ENCODE measurements around the gene KCNK10. TPM values are rescaled to one million over a fixed set of nuclear protein-coding genes. Genes with fewer than 3 reads are reported as not detected.

KCNK10 gene
- total and polyA plus RNA-seq, 10 of the 15 experiments (the other 5 are each of a cell fraction or from before 2014, with no cell fraction given), result 0.01 to 0.06 (median 0.02) TPM; not detected in 7

GRCh38 chr14:88204221-88204620 is 118.8 kb downstream of the KCNK10 start:
- no peaks in the 10 kb centered on the region for H3K4me1 ChIP-seq (ENCODE audit: control insufficient read depth, insufficient read depth, low read length)
- no peak overlapping the region for H3K4me2 ChIP-seq (ENCODE audit: control insufficient read depth, insufficient read depth)
- H3K9ac ChIP-seq (ENCODE audit: control insufficient read depth, insufficient read depth, low read length), result no peak overlapping the region
- H3K36me3 ChIP-seq (ENCODE audit: control insufficient read depth in 2 of 2, insufficient read depth in 2 of 2, low read length in 1 of 2), result no peaks in the 10 kb centered on the region
- ATAC-seq (no peak), FAIRE-seq (no peak), DNase-seq (ENCODE audit: low read depth, low spot score) (no peak)
- in situ Hi-C loops (cut with MboI) (no loop called here), intact Hi-C loops (cut with micrococcal nuclease; ENCODE audit: unreplicated experiment) (no loop called here)
- TF ChIP-seq MYB (IDR thresholded peaks at IDR 0.05; ENCODE audit: borderline replicate concordance, low read depth, low read length) (no peak), HDGF (IDR thresholded peaks at IDR 0.05) (no peak), STAT1 (conservative IDR thresholded peaks at IDR 0.05) (no peak), EZH2 (IDR thresholded peaks at IDR 0.05; ENCODE audit: borderline replicate concordance, control insufficient read depth, low read depth, low read length) (no peak), JUNB (IDR thresholded peaks at IDR 0.05) (no peak), HDAC6 (IDR thresholded peaks at IDR 0.05; ENCODE audit: unreplicated experiment) (no peak), BHLHE40 (IDR thresholded peaks at IDR 0.05; ENCODE audit: borderline replicate concordance in 1 of 2, low read depth in 2 of 2, low read length in 1 of 2) (no peak), USF1 (IDR thresholded peaks at IDR 0.05; ENCODE audit: borderline replicate concordance, extremely low read length, insufficient read depth, low read depth, low read length) (no peak), CREB1 (IDR thresholded peaks at IDR 0.05; ENCODE audit: low read depth) (no peak), SMAD1 (IDR thresholded peaks at IDR 0.05; ENCODE audit: low read depth, partially characterized antibody) (no peak), KDM1A (IDR thresholded peaks at IDR 0.05; ENCODE audit: borderline replicate concordance) (no peak)
- H3K27me3 ChIP-seq (replicated peaks in 1 of 2; ENCODE audit: control insufficient read depth in 2 of 2, insufficient read depth in 2 of 2, low read length in 1 of 2), result no peaks in the 10 kb centered on the region
- BruUV-seq (replicated peaks), result no TSS peak
- CTCF ChIA-PET, result no interaction called here
- POLR2A ChIA-PET, result no interaction called here
- no peak overlapping the region for H2AFZ ChIP-seq (ENCODE audit: control insufficient read depth, low read depth, low read length)
- H3K4me3 ChIP-seq, result no peak overlapping the region
- no peaks in the 10 kb centered on the region for H3K79me2 ChIP-seq (ENCODE audit: control insufficient read depth, insufficient read depth, low read length)
- no peaks in the 10 kb centered on the region for H4K20me1 ChIP-seq (ENCODE audit: control insufficient read depth, insufficient read depth)
- H3K27ac ChIP-seq (ENCODE audit: control insufficient read depth, insufficient read depth), result no peak overlapping the region
- 11% methylated on average over 4 of the region's 4 CpGs for WGBS (ENCODE audit: insufficient coverage, insufficient replicate concordance, low lambda C conversion rate, missing lambda C conversion rate)
- no peaks in the 10 kb centered on the region for H3K9me3 ChIP-seq (replicated peaks; ENCODE audit: control insufficient read depth, insufficient read depth, low read length)
- SMC1A ChIA-PET (ENCODE audit: uncharacterized antibody, unreplicated experiment), result no interaction called here
- RAD21 ChIA-PET (ENCODE audit: unreplicated experiment), result no interaction called here
